GM21423 (cell line): Measurements from ENCODE around the gene ATG7.
"Not testable (repeated sequence)": the region's sequence is repeated elsewhere in the genome, so short reads cannot be mapped to it uniquely, and the experiment has no call there.

Experiments
- ATAC-seq: cut with Tn5 transposase; IDR thresholded peaks from one replicate; pipeline ENCODE4 v1.9.1; 2021; ENCODE audit warnings: mild to moderate bottlenecking, moderate library complexity; ENCODE audit not compliant: unreplicated experiment

The ATG7 gene

DNA sequence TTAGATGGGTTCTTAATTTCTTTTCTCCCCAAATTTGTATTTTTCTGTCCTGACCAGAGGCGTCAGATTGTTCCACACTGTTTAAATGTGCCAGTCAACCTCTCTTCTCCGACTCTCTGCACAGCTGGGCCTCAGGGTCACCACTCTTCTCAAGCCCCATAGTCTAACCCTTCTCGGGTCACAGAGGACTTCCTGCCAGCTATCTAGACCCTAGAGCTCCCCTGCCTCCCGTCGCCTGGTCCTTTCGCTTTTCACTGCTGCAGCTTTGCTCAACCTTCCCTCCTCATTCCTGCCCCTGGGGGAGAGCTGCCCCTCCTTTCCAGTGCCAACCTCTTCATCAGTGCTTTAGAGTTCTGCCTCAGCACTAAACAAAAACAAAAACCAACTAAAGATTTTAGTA lies 151.7 kb downstream of the ATG7 start:
- ATAC-seq = no peak

DNA sequence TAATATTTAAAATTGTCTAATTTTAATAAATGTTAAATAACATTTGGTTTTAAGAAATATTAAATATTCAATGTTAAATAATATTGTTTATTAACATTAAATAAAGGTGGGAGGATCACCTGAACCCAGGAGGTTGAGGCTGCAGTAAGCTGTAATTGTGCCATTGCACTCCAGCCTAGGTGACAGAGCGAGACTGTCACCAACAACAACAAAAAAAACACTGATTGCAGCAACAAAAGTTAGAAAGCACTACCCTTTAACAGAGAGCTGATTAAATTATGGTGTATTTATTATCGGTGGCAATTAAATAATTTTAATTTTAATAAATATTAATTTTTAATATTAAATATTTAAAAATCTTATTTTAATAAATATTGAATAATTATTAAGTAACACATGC lies 152.1 kb downstream of the ATG7 start:
- no peak for ATAC-seq

DNA sequence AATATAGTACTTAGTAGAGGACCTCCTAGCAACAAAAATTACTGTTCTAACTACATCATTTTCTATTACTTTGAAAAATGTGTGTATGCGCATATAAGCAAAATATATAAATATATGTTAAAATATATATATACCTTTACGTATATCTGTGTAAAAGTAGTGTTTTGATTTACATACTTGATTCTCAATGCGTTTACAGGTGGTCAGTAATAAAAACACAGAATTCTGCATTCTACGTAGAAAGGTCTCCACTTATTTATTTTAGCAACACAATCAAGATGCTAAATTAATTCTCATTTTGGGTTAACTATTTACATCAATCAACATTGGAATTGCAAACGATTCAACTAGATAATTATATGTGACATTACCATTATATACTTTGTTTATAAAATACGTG lies 158.0 kb downstream of the ATG7 start:
- no peak for ATAC-seq

DNA sequence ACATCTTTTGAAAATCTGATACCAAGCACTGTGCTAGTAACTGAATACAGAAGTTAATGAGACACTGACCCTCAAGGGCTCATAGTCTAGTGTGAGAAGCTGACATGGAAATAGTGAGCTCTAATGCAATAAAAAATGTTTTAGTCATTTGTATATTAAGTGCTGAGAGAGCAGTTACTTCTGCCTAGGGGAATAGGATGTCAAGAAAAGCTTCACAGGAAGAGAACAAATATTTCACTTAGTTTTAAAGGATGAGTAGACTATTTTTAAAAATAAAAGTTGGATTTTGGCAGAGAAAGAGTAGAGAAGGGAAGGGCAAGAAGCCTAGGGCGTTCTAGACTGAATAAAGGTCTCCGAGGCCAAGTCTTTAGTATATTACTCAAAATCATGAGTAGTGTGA lies 158.4 kb downstream of the ATG7 start:
- no peak for ATAC-seq

DNA sequence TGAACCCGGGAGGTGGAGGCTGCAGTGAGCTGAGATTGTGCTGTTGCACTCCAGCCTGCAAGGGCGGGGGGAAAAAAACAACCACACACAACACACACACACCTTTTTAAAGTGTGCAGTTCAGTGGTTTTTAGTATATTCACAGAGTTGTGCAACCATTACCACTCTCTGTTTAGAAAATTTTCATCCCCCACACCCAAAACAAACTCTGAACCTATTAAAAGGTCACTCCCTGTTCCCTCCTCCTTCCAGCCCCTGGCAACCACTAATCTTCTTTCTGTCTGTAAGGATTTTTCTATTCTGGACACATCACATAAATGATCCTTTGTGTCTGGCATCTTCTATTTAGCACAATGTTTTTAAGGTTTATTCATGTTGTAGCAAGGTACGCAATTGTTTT lies 159.1 kb downstream of the ATG7 start:
- no peak for ATAC-seq

DNA sequence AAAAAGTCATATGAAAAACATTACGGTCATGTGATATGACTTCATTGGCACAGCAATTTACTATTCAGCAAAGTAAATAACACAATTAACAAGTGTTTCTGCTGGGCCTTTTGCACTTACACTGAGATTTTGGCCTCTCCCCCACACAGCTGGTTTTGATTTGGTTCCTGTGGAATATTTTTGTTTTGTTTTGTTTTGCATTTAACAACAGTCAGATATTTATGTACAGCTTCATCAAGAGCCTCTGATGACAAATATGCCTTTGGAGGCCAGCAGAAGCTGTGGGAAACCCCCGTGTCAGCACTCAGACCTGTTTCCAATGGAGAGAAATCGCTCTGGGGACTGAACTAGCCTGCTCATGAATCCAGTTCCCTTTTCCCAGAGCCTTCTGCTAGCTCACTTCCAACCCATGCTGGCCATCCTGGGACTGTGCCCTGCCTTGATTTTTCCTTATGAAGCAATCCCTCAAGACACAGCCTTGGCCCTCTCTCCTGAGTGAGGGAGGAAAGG lies 161.9 kb downstream of the ATG7 start:
- ATAC-seq = no peak

DNA sequence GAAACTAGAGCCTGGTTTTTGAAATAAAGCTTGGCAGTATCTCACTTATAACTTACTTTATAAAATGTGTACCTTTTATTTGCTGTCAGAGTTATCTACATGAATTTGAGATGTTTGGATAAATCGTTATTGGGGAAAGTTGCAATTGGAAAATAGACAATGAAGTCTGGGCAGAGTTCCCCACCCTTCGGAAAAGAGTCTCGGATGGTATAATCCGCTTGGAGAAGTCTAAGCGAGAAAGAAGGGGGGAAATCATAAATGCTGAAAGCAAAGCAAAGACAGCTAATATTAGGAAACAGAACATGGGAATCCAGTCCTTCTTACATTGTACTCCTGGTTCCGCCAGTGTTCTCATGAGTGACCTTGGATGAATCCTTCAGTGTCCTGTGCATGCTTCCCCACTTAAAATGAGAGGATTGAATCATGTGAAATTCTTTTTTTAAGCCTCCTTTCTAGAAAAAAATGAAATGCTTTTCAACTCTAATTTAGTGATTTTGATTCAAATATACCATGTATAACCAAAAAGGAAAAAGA lies 162.4 kb downstream of the ATG7 start:
- no peak for ATAC-seq

DNA sequence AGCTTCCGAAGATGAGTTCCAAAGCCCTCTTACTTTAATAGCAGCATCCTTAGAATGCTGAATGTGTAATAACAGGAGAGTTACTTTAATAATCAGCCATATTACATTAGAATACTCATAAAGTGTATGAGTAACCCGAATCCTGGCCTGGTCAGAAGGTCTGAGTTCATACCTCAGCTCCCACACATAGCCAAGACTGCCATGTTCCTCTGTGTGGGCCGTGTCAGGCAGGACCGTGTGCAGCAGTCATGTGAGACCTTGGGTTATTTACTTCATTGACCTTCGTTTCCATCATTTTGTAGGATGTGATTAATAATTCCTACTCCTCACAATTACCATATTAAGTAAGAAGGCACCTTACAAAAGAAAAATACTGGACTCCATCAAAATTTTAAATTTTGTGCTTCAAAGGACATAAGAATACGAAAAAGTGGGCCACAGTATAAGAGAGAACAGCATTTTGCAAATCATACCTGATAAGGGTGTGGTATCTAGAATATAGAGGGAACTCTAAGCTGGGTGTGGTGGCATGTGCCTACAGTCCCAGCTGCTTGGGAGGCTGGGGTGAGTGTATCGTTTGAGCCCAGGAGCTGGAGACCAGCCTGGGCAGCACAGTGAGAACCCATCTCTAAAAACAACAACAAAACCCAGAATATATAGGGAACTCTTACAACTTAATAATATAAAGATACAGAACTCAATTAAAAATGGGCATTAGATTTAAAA lies 163.4 kb downstream of the ATG7 start:
- no peak for ATAC-seq

DNA sequence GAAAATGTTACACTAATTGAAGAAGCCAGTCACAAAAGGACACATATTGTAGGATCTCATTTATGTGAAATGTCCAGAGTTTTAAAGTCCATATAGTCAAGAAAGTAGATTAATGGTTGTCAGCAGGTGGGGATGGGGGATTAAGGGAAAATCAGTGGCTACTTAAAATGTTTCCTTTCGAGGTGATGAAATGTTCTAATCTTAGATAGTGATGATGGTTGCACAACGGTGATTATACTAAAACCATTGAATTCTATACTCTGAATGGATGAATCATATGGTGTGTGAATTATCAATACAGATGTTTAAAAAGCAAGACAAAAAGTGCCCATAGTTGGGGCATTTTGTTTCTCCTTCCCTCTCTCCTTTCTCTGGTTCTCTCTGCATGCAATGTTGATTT lies 164.6 kb downstream of the ATG7 start:
- ATAC-seq = no peak

DNA sequence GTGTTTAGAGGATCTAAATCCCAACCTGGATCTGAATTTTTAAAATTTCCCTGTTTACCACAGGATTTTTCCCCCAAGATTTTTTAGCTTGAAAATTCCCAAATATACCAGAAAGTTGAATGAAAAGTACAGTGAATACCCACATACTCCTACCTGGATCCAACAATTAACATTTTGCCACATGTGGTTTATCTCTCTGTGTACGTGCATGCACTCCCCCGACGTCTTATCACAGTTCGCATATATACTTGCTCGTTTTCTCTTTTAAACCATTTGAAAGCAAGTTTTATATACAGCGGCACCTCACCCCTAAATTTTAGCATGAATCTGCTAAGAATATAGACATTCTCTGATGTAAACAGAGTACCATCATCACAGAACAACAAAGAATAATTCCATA lies 165.3 kb downstream of the ATG7 start:
- ATAC-seq = no peak

DNA sequence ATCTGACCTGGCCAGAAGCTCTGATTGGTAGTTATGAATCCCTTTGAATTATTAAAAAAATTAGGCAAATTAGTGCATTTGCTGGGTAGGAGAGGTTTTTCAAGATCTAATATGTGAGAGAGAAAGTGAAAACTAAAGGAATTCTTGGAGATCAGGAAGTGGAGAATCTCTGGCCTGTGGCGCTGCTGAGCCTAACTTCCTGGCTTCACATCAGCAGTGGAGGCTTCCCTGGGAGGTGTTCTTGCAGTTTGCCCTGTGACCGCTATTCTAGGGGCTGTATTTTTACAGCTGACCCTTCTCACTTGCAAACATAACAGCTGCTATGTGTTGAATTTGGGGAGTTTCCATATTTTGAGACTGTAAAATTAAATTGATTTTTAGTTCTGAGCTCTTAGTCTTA lies 166.4 kb downstream of the ATG7 start:
- no peak for ATAC-seq

DNA sequence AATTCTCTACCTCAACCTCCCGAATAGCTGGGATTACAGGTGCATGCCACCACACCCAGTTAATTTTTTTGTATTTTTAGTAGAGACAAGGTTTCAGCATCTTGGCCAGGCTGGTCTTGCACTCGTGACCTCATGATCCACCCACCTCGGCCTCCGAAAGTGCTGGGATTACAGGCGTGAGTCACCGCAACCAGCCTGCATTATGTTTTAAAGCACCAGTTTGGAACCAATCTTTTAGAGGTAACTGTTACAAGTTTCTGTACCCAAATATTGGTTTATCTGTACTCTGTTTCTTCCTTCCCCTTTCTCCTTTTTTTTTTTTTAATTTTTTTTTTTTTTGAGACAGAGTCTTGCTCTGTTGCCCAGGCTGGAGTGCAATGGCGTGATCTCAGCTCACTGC lies 169.1 kb downstream of the ATG7 start:
- not testable (repeated sequence) for ATAC-seq

DNA sequence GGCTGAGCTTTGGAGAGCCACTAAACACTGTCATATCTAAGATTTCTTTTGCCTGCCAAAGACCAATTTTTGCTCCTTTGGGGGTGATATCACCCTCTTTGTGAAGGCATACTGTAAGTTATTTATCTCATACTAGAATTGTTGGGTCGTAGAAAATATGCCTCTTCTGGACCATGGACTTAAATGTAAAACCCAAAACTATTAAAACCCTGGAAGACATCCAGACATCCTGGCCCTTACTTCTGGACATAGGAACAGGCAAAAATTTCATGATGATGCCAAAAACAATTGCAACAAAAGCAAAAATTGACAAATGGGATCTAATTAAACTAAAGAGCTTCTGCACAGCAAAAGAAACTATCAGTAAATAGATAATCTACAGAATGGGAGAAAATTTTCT lies 172.2 kb downstream of the ATG7 start:
- no peak for ATAC-seq

DNA sequence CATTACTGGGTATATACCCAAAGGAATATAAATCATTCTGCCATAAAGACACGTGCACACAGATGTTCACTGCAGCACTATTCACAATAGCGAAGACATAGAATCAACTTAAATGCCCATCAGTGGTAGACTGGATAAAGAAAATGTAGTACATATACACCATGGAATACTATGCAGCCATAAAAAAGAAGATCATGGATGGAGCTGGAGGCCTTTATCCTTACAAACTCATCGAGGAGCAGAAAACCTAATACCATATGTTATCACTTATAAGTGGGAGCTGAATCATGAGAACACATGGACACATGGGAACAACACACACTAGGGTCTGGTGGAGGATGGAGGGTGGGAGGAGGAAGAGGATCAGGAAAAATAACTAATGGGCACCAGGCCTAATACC lies 173.0 kb downstream of the ATG7 start:
- ATAC-seq = not testable (repeated sequence)

DNA sequence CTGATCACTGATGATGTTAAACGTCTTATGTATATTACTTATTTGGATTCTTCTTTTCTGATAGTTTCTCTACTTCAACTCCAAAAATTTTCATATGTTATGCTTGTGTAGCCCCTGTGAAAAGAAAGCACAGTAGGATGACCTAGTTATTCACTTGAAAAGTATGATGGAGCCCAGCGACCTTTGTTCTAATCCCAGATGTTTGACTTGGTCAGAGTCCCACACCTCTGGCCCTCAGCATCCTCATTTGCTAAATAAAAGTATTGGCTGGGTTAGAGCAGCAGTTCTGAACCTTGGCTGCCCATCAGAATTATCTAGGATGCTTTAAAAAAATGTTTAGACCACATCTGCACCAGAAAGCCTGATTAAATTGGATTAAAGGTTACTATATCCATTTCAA lies 173.7 kb downstream of the ATG7 start:
- ATAC-seq = no peak

DNA sequence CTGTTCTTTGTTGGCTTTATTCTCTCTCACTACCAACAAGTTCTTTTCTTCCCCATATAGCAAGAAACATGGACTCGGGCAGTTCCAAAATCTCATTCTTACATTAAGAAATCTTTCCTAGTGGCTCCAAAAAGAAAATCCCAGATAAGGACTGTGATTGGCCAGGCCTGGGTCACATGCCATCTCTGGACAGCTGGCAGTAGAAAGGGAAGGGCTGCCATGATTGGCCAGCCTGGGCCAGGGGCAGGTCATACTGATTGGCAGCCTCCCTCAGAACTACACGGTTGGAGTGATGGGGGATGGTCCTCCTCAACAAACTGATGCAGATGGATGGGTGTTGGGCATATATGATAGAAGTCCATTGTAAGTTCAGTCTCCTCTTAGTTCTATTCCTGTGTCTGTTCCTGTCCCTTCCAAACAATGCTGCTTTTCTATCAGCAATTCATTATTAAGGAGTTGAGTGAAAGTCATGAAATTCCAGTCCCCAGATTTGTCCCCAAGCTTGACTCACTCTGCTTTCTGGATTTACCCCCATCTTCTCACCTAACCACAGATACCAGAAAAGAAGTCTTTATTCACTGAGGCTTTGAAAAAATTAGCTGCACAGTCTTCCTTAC lies 175.5 kb downstream of the ATG7 start:
- ATAC-seq = no peak

DNA sequence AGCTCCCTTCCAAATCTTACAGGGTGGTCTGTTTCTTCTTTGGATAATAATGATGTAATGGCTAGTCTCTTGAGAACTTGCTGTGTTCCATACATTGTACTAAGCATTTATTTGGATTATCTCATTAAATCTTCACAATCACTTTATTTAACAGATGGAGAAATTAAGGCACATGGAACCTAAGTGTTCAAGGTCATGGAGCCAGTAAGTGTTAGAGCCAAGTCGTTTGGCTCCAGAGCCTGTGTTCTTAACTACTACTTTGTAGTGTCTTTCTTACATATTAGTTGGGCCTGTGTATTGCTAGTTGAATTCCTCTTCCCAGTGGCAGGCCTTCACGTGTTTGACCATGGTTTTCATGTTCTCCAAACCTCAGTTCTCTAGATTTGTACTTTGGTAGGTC lies 177.8 kb downstream of the ATG7 start:
- ATAC-seq = no peak

DNA sequence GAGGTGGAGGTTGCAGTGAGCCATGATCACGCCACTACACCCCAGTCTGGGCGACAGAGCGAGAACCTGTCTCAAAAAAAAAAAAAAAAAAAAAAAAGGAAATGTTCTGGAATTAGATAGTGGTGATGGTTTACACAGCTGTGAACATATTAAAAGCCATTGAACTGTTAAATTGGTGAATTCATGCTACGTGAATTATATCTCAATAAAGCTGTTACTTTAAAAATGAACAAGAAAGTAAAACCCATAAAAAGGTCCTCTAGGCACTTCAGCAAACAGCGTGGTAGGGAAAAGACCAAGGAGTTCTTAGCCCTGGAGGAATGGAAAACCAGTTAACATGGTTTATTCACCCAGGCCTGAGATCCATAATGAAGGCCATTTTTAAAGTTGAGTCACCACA lies 180.1 kb downstream of the ATG7 start:
- no peak for ATAC-seq

DNA sequence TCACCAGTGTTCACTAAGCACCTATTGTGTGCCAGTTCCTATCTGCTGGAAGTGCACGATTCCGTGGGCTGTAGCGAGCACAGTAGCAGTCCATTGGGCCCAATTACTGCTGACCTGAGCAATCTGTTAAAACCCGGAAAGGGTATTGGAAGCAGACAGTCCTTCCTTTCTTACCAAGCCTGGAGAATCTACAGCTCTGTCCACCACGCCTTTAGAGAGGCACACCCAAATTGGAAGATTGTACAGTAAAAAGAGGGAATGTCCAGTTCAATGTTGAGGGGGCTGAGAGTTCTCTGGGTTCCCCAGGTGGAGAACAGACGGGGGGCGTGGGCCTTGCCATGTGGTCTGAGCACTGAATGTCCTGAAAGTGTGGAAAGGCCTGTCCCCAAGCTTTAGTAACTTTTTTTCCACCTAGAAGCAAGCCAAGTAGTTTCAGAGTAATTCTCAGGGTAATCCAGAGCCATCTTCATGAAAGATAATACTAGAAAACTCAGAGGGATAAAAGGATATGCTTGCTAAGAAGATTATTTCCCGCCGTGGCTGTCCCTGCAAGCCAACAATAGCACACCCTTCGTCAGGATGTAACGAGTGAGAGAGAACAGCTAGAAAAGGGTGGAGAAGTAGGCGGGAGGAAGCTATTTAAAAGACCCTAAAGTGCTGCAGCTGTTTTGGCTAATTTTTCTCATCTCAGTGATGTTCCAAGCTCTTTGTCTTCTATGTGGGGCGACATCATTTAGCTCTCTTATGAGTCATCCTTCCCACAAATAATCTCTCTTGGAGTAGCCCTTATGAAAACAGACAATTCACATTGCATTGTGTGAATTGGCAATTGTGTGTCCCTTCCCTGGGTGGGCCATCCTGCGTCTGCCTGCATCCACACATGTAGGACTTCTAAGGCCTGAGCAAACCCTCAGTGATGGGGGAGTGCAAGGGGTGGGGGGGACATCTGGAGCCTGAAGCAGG lies 181.0 kb downstream of the ATG7 start:
- no peak for ATAC-seq

DNA sequence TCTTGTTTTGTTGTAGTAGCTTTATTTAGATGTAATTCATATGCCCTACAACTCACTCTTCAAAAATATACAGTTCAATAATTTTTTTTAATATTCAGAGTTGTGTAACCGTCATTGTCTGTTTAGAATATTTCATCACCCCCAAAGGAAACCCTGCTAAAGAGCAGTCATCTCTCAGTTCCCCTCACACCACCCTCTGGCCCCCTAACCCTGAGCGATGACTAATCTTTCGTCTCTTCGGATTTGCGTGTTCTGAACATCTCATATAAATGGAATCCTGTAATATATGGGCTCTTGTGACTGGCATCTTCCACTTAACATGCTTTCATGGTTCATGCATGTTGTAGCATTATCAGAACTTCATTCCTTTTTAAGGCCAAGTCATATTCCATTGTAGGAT lies 183.8 kb downstream of the ATG7 start:
- ATAC-seq = no peak

DNA sequence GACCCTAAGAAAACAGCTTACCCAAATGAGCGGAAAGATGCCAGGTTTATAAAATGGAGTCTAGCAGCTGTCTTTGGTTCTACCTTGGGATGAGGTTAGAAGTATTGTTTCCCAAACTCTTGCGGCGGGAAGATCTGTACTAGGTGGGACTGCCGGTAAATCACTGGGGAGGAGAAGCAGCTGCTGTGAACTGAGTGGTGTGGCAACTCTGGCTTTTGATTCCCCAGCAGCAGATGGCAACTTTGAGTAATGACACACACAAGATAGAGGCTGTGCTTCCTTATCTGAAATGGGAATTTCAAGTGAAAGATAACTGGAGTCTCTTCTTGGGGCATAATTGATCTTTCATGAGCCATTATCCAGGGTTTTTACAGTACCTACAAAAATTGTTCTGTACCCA lies 184.9 kb downstream of the ATG7 start:
- ATAC-seq = no peak
